ENCODE measurements around the gene RCE1. TPM values are rescaled to one million over a fixed set of nuclear protein-coding genes. Genes with fewer than 3 reads are reported as not detected.
A peak's percentile ranks its signal among the peaks of the same experiment; 100 is the strongest.
"Not testable (repeated sequence)": the region's sequence is repeated elsewhere in the genome, so short reads cannot be mapped to it uniquely, and the experiment has no call there.

Gene RCE1
- polyA plus RNA-seq, 2 donors, result 17.6 to 19.5 TPM

DNA sequence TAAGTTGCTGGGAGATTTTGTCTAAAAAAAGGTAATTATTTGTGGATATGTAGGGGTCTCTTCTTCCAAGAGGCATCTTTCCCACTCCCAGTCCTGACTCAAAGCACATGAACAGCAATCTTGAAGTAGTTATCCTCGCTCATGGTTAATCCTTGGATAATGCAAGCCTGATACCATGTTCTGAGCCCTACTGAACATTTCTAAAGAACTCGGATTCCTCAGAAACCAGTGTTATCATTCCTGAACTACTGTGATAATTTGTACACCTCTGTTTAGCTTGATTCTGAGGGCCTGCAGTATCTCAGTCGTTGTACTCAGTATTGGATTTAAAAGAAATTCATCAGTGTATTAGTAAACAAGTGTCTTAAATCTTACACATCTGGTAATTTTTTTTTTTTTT lies 22.3 kb upstream of the RCE1 start:
- Histone ChIP-seq H3K36me3 (ENCODE audit: control insufficient read depth in 2 of 2, insufficient read depth in 2 of 2, low read length in 1 of 2) (peaks cover 3 to 12% of the 10 kb centered on the region in 2 donors), H3K4me3 (ENCODE audit: low read depth in 1 of 2, low read length in 2 of 2) (no peak overlapping the region), H3K27me3 (ENCODE audit: control insufficient read depth in 1 of 2, insufficient read depth in 2 of 2, low read length in 2 of 2) (no peaks in the 10 kb centered on the region), H3K9me3 (ENCODE audit: control insufficient read depth in 2 of 2, insufficient read depth in 1 of 2, low read depth in 1 of 2, low read length in 1 of 2) (no peaks in the 10 kb centered on the region), H3K4me1 (ENCODE audit: control insufficient read depth in 2 of 2, insufficient read depth in 2 of 2, low read length in 1 of 2) (no peaks in the 10 kb centered on the region), H3K27ac (ENCODE audit: low read depth in 2 of 2, low read length in 1 of 2) (no peak overlapping the region)
- WGBS, 2 donors, result 83 to 84% methylated on average over 3 of the region's 3 CpGs

GRCh38 chr11:66823700-66824099 lies 19.5 kb upstream of the RCE1 start:
- Histone ChIP-seq H3K9me3 (ENCODE audit: control insufficient read depth in 2 of 2, insufficient read depth in 1 of 2, low read depth in 1 of 2, low read length in 1 of 2) (no peaks in the 10 kb centered on the region), H3K27me3 (ENCODE audit: control insufficient read depth in 1 of 2, insufficient read depth in 2 of 2, low read length in 2 of 2) (no peaks in the 10 kb centered on the region), H3K27ac (ENCODE audit: low read depth in 2 of 2, low read length in 1 of 2) (no peak overlapping the region), H3K4me3 (ENCODE audit: low read depth in 1 of 2, low read length in 2 of 2) (no peak overlapping the region), H3K4me1 (ENCODE audit: control insufficient read depth in 2 of 2, insufficient read depth in 2 of 2, low read length in 1 of 2) (no peaks in the 10 kb centered on the region), H3K36me3 (ENCODE audit: control insufficient read depth in 2 of 2, insufficient read depth in 2 of 2, low read length in 1 of 2) (peaks cover 0 to 11% of the 10 kb centered on the region in 2 donors)
- 95 to 97% methylated on average over 4 of the region's 4 CpGs for WGBS, 2 donors

- H3K9me3 ChIP-seq (ENCODE audit: control insufficient read depth in 2 of 2, insufficient read depth in 1 of 2, low read depth in 1 of 2, low read length in 1 of 2), result not testable (repeated sequence)
- 96 to 98% methylated on average over 3 of the region's 4 CpGs for WGBS, 2 donors
Measured at GRCh38 chr11:66824573-66824972, 18.7 kb upstream of the RCE1 start.

GRCh38 chr11:66834539-66834845 lies 8.7 kb upstream of the RCE1 start:
- Histone ChIP-seq H3K4me1 (ENCODE audit: control insufficient read depth in 2 of 2, insufficient read depth in 2 of 2, low read length in 1 of 2) (no peaks in the 10 kb centered on the region), H3K27ac (ENCODE audit: low read depth in 2 of 2, low read length in 1 of 2) (no peak overlapping the region), H3K9me3 (ENCODE audit: control insufficient read depth in 2 of 2, insufficient read depth in 1 of 2, low read depth in 1 of 2, low read length in 1 of 2) (no peaks in the 10 kb centered on the region), H3K4me3 (ENCODE audit: low read depth in 1 of 2, low read length in 2 of 2) (no peak overlapping the region), H3K27me3 (ENCODE audit: control insufficient read depth in 1 of 2, insufficient read depth in 2 of 2, low read length in 2 of 2) (no peaks in the 10 kb centered on the region), H3K36me3 (ENCODE audit: control insufficient read depth in 2 of 2, insufficient read depth in 2 of 2, low read length in 1 of 2) (peaks cover 5 to 6% of the 10 kb centered on the region in 2 donors)
- WGBS, 2 donors, result 54 to 60% methylated on average over 4 of the region's 4 CpGs

More at GRCh38 chr11:66824573-66824972, 18.7 kb upstream of the RCE1 start:
- H3K27me3 ChIP-seq (ENCODE audit: control insufficient read depth in 1 of 2, insufficient read depth in 2 of 2, low read length in 2 of 2); H3K4me1 ChIP-seq (ENCODE audit: control insufficient read depth in 2 of 2, insufficient read depth in 2 of 2, low read length in 1 of 2); H3K27ac ChIP-seq (ENCODE audit: low read depth in 2 of 2, low read length in 1 of 2); H3K4me3 ChIP-seq (ENCODE audit: low read depth in 1 of 2, low read length in 2 of 2): not testable (repeated sequence)
- peaks cover 0 to 11% of the 10 kb centered on the region in 2 donors for H3K36me3 ChIP-seq (ENCODE audit: control insufficient read depth in 2 of 2, insufficient read depth in 2 of 2, low read length in 1 of 2)

DNA sequence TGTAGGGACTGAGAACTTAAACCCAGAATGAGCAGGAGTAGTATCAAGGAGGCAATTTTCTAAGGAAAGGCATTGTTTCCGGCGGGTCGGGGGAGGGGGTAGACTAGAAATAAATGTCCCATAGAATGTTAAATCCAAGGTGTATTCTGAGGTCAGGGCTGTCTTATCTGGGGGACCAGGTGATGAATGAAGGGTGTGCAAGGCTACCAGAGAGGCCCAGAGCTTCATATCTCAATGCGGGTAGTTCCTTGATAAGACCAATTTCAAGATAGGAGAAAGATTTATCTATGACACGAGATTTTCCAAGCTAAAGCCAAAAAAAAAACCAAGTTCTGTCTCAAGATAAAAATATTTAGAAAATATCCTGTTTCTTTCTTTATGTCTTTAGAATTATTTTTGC lies 8.3 kb upstream of the RCE1 start:
- 77 to 80% methylated on average over 5 of the region's 5 CpGs for WGBS, 2 donors
- H3K4me3 ChIP-seq (ENCODE audit: low read depth in 1 of 2, low read length in 2 of 2), result no peak overlapping the region
- no peaks in the 10 kb centered on the region for H3K27me3 ChIP-seq (ENCODE audit: control insufficient read depth in 1 of 2, insufficient read depth in 2 of 2, low read length in 2 of 2)
- H3K9me3 ChIP-seq (ENCODE audit: control insufficient read depth in 2 of 2, insufficient read depth in 1 of 2, low read depth in 1 of 2, low read length in 1 of 2), result no peaks in the 10 kb centered on the region
- H3K27ac ChIP-seq (ENCODE audit: low read depth in 2 of 2, low read length in 1 of 2), result no peak overlapping the region
- no peaks in the 10 kb centered on the region for H3K4me1 ChIP-seq (ENCODE audit: control insufficient read depth in 2 of 2, insufficient read depth in 2 of 2, low read length in 1 of 2)
- H3K36me3 ChIP-seq (ENCODE audit: control insufficient read depth in 2 of 2, insufficient read depth in 2 of 2, low read length in 1 of 2), result peaks cover 5 to 6% of the 10 kb centered on the region in 2 donors

- no peaks in the 10 kb centered on the region for H3K27me3 ChIP-seq (ENCODE audit: control insufficient read depth in 1 of 2, insufficient read depth in 2 of 2, low read length in 2 of 2)
- WGBS, 2 donors, result 84 to 85% methylated on average over 12 of the region's 12 CpGs
- H3K4me1 ChIP-seq (ENCODE audit: control insufficient read depth in 2 of 2, insufficient read depth in 2 of 2, low read length in 1 of 2), result no peaks in the 10 kb centered on the region
Measured at GRCh38 chr11:66835768-66836405, 7.4 kb upstream of the RCE1 start.

DNA sequence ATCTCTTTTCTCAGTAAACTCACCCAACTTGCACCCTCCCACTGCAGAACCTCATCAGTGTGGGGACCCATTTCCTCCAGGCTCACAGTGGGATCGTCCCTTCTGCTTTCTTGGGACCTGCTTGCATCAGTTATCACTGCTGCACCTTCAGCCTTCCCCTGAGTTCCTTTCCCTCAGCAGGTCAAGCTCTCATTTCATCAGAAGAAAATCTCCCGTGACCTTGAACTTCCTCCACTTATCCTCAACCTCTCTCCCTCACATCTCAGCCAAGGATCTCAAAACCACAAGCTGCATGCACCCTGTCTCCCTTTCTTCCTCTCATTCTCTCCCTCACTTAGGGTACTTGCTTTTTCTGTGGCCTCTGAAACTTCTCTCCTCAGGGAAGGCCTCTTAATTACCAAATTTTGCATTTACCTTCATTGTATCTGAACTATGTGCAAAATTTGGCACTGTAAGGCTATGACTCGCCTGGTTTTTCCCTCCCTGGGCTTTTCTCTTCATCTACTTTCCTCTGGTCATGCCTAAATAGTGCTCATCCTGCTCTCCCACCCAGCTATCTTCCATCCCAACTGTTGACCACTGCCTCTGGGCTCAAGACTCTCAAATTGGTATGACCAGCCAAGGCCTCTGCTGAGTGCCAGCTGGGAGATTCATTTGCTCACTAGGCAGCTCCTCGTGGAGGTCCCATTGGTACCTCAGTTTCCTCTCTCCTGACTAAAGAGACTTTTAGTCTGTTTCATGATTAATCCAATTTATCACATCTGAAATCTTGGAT lies 2.7 kb upstream of the RCE1 start:
- no peak overlapping the region for H3K4me3 ChIP-seq (ENCODE audit: low read depth in 1 of 2, low read length in 2 of 2)
- no peaks in the 10 kb centered on the region for H3K9me3 ChIP-seq (ENCODE audit: control insufficient read depth in 2 of 2, insufficient read depth in 1 of 2, low read depth in 1 of 2, low read length in 1 of 2)
- H3K36me3 ChIP-seq (ENCODE audit: control insufficient read depth in 2 of 2, insufficient read depth in 2 of 2, low read length in 1 of 2), result peaks cover 5 to 13% of the 10 kb centered on the region in 2 donors
- WGBS, 2 donors, result 73 to 80% methylated on average over 4 of the region's 4 CpGs
- H3K4me1 ChIP-seq (ENCODE audit: control insufficient read depth in 2 of 2, insufficient read depth in 2 of 2, low read length in 1 of 2), result peaks cover 0 to 12% of the 10 kb centered on the region in 2 donors
- H3K27me3 ChIP-seq (ENCODE audit: control insufficient read depth in 1 of 2, insufficient read depth in 2 of 2, low read length in 2 of 2), result no peaks in the 10 kb centered on the region
- no peak overlapping the region for H3K27ac ChIP-seq (ENCODE audit: low read depth in 2 of 2, low read length in 1 of 2)

More at GRCh38 chr11:66835768-66836405, 7.4 kb upstream of the RCE1 start:
- no peaks in the 10 kb centered on the region for H3K9me3 ChIP-seq (ENCODE audit: control insufficient read depth in 2 of 2, insufficient read depth in 1 of 2, low read depth in 1 of 2, low read length in 1 of 2)
- peaks cover 5 to 6% of the 10 kb centered on the region in 2 donors for H3K36me3 ChIP-seq (ENCODE audit: control insufficient read depth in 2 of 2, insufficient read depth in 2 of 2, low read length in 1 of 2)
- H3K27ac ChIP-seq (ENCODE audit: low read depth in 2 of 2, low read length in 1 of 2), result no peak overlapping the region
- H3K4me3 ChIP-seq (ENCODE audit: low read depth in 1 of 2, low read length in 2 of 2), result no peak overlapping the region

DNA sequence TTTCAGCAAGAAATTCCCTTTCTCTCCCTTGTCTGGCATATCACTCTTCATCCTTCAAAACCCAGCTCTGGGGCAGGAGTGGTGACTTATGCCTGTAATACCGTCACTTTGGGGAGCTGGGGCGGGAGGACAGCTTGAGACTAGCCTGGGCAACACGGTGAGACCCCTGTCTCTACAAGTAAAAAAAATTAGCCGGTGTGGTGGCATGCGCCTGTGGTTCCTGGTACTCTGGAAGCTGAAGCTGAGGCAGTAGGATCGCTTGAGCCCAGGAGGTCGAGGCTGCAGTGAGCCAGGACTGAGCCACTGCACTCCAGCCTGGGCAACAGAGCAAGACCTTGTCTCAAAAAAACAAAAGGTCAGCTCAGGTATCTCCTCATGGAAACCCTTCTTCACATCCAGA lies 1.4 kb upstream of the RCE1 start:
- no peaks in the 10 kb centered on the region for H3K9me3 ChIP-seq (ENCODE audit: control insufficient read depth in 2 of 2, insufficient read depth in 1 of 2, low read depth in 1 of 2, low read length in 1 of 2)
- H3K27ac ChIP-seq (ENCODE audit: low read depth in 2 of 2, low read length in 1 of 2), result peak overlapping the region in 1 of 2 donors; percentile 97
- no peaks in the 10 kb centered on the region for H3K27me3 ChIP-seq (ENCODE audit: control insufficient read depth in 1 of 2, insufficient read depth in 2 of 2, low read length in 2 of 2)
- H3K36me3 ChIP-seq (ENCODE audit: control insufficient read depth in 2 of 2, insufficient read depth in 2 of 2, low read length in 1 of 2), result peaks cover 8 to 16% of the 10 kb centered on the region in 2 donors
- WGBS, 2 donors, result 78 to 81% methylated on average over 7 of the region's 7 CpGs
- H3K4me3 ChIP-seq (ENCODE audit: low read depth in 1 of 2, low read length in 2 of 2), result peak overlapping the region in 1 of 2 donors; percentile 72
- peaks cover 0 to 12% of the 10 kb centered on the region in 2 donors for H3K4me1 ChIP-seq (ENCODE audit: control insufficient read depth in 2 of 2, insufficient read depth in 2 of 2, low read length in 1 of 2)

- H3K4me1 ChIP-seq (ENCODE audit: control insufficient read depth in 2 of 2, insufficient read depth in 2 of 2, low read length in 1 of 2), result peaks cover 0 to 12% of the 10 kb centered on the region in 2 donors
- H3K27me3 ChIP-seq (ENCODE audit: control insufficient read depth in 1 of 2, insufficient read depth in 2 of 2, low read length in 2 of 2), result no peaks in the 10 kb centered on the region
- H3K9me3 ChIP-seq (ENCODE audit: control insufficient read depth in 2 of 2, insufficient read depth in 1 of 2, low read depth in 1 of 2, low read length in 1 of 2), result no peaks in the 10 kb centered on the region
- H3K36me3 ChIP-seq (ENCODE audit: control insufficient read depth in 2 of 2, insufficient read depth in 2 of 2, low read length in 1 of 2), result peaks cover 8 to 18% of the 10 kb centered on the region in 2 donors
- peak overlapping the region; percentile 96 to 97 for H3K27ac ChIP-seq (ENCODE audit: low read depth in 2 of 2, low read length in 1 of 2)
- peak overlapping the region; percentile 72 to 95 for H3K4me3 ChIP-seq (ENCODE audit: low read depth in 1 of 2, low read length in 2 of 2)
- WGBS, 2 donors, result 0 to 1% methylated on average over 11 of the region's 11 CpGs
Measured at GRCh38 chr11:66842501-66842895, 743 bp upstream of the RCE1 start.

Measured in esophagus (tissue), 2 donors.